ENCODE data around the gene SH3RF2.

DNA sequence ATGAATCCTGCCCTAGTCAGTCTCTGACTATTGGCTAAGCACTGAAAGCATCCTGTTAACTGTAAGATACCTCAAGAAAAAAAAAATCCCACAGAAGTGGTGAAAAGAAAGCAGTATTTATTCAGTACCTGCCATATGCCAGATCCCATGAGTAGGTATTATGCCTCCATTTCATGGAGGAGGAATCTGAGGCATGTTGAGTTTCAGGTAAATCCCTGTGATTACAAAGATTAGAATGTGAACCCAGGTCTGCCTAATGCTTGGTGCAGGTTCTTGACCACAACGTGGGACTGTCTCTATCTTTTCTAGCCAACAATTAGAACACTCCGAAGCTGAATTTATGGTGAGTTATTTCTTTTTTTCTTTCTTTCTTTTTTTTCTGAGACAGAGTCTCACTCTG is 30.9 kb downstream of the SH3RF2 start:
- TF ChIP-seq, protein P1, sequence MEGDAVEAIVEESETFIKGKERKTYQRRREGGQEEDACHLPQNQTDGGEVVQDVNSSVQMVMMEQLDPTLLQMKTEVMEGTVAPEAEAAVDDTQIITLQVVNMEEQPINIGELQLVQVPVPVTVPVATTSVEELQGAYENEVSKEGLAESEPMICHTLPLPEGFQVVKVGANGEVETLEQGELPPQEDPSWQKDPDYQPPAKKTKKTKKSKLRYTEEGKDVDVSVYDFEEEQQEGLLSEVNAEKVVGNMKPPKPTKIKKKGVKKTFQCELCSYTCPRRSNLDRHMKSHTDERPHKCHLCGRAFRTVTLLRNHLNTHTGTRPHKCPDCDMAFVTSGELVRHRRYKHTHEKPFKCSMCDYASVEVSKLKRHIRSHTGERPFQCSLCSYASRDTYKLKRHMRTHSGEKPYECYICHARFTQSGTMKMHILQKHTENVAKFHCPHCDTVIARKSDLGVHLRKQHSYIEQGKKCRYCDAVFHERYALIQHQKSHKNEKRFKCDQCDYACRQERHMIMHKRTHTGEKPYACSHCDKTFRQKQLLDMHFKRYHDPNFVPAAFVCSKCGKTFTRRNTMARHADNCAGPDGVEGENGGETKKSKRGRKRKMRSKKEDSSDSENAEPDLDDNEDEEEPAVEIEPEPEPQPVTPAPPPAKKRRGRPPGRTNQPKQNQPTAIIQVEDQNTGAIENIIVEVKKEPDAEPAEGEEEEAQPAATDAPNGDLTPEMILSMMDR (conservative IDR thresholded peaks at IDR 0.05; ENCODE audit: low read length), result no peak
- TF ChIP-seq EZH2phosphoT487 (IDR thresholded peaks at IDR 0.05; ENCODE audit: borderline replicate concordance, low read depth, low read length), result no peak

Measured in OCI-LY7 (cell line).